ENCODE measurements around the gene ATP5F1E.

DNA sequence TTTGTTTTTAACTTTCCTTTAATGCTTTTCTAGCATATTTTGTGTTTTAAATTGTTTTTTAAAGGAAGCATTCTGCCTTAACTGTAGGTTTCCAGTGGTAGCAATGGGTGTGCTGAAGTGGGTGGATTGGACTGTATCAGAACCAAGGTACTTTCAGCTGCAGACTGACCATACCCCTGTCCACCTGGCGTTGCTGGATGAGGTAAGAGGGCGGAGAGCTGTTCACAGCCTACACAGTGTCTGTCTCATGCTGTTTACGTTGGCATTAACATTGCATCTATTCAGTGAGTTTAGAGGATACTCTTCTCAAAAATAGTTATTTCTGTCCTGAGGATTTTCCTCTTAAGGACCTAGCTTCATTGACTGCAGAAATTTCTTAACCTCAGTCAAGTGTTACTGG is 39.2 kb downstream of the ATP5F1E start:
- TF ChIP-seq, protein P1, sequence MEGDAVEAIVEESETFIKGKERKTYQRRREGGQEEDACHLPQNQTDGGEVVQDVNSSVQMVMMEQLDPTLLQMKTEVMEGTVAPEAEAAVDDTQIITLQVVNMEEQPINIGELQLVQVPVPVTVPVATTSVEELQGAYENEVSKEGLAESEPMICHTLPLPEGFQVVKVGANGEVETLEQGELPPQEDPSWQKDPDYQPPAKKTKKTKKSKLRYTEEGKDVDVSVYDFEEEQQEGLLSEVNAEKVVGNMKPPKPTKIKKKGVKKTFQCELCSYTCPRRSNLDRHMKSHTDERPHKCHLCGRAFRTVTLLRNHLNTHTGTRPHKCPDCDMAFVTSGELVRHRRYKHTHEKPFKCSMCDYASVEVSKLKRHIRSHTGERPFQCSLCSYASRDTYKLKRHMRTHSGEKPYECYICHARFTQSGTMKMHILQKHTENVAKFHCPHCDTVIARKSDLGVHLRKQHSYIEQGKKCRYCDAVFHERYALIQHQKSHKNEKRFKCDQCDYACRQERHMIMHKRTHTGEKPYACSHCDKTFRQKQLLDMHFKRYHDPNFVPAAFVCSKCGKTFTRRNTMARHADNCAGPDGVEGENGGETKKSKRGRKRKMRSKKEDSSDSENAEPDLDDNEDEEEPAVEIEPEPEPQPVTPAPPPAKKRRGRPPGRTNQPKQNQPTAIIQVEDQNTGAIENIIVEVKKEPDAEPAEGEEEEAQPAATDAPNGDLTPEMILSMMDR (IDR thresholded peaks at IDR 0.05) = no peak
- no peak for TF ChIP-seq POLR2A (IDR thresholded peaks at IDR 0.05)

All from esophagus squamous epithelium (tissue), 4 donors.